ENCODE data around the gene BLMH. TPM values are rescaled to one million over a fixed set of nuclear protein-coding genes. Genes with fewer than 3 reads are reported as not detected.
A peak's percentile ranks its signal among the peaks of the same experiment; 100 is the strongest.

BLMH gene
- polyA plus RNA-seq, 1 experiment: 10.7 TPM

DNA sequence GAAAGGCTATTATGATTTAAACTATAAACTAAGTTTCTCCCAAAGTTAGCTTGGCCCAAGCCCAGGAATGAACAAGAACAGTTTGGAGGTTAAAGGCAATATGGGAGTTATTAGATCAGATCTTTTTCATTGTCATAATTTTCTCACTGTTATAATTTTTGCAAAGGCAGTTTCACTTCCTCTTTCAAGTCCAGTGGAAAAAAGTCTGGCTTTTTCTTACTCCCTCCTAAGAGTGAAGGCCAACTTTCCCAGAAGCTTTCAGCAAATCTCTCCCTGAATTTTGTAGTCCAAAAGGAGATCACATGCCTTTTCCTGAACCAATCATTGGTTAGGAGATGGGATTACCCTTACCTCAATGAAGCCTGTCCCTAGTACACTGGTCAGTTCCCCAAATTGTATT, 9.1 kb upstream of the BLMH start:
- Histone ChIP-seq H3K4me3 (ENCODE audit: low read depth, low read length) (no peak overlapping the region), H3K36me3 (ENCODE audit: control insufficient read depth, insufficient read depth, low read length) (no peaks in the 10 kb centered on the region), H3K27me3 (ENCODE audit: control insufficient read depth, insufficient read depth, low read length) (no peaks in the 10 kb centered on the region)
- ChIA-PET CTCF (interaction anchor here (1.6 kb wide), 1 partner anchor 26 kb away, joined by 3 read pairs; no protein-coding TSS in a partner anchor), POLR2A (interaction anchor here (0.6 kb wide), 1 partner anchor 1007 kb away, joined by 3 read pairs; the partner anchor contains the start of gene NUFIP2)
- TF ChIP-seq, protein P1, sequence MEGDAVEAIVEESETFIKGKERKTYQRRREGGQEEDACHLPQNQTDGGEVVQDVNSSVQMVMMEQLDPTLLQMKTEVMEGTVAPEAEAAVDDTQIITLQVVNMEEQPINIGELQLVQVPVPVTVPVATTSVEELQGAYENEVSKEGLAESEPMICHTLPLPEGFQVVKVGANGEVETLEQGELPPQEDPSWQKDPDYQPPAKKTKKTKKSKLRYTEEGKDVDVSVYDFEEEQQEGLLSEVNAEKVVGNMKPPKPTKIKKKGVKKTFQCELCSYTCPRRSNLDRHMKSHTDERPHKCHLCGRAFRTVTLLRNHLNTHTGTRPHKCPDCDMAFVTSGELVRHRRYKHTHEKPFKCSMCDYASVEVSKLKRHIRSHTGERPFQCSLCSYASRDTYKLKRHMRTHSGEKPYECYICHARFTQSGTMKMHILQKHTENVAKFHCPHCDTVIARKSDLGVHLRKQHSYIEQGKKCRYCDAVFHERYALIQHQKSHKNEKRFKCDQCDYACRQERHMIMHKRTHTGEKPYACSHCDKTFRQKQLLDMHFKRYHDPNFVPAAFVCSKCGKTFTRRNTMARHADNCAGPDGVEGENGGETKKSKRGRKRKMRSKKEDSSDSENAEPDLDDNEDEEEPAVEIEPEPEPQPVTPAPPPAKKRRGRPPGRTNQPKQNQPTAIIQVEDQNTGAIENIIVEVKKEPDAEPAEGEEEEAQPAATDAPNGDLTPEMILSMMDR (IDR thresholded peaks at IDR 0.05; ENCODE audit: insufficient read depth, low read depth, low read length): no peak
- DNase-seq (ENCODE audit: low read depth): no peak

DNA sequence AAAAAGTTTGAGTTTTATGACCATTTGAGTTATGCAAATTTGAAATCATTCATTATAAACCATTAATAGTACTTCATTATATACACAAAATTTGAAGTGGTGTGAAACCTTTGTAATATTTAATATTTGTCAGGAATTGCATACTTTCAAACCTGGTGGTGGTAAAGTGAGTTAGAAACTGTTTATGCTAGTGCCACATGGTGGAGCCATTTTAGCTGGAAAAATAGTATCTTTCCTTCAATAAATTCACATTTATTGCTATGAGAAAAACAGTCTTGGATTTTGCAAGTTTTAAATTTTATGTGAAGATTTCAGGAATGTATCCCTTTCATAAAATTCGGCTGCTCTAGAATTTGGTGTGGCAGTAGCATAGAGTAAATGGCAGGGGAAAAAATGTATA, 7.3 kb upstream of the BLMH start:
- TF ChIP-seq, protein P1 (IDR thresholded peaks at IDR 0.05; ENCODE audit: insufficient read depth, low read depth, low read length): peak; percentile 39
- POLR2A ChIA-PET: no interaction called here
- CTCF ChIA-PET: interaction anchor here (1.6 kb wide), 1 partner anchor 27 kb away, joined by 3 read pairs; no protein-coding TSS in a partner anchor
- H3K27me3 ChIP-seq (ENCODE audit: control insufficient read depth, insufficient read depth, low read length): no peaks in the 10 kb centered on the region
- no peak overlapping the region for H3K4me3 ChIP-seq (ENCODE audit: low read depth, low read length)
- H3K36me3 ChIP-seq (ENCODE audit: control insufficient read depth, insufficient read depth, low read length): no peaks in the 10 kb centered on the region
- DNase-seq (ENCODE audit: low read depth): no peak

DNA sequence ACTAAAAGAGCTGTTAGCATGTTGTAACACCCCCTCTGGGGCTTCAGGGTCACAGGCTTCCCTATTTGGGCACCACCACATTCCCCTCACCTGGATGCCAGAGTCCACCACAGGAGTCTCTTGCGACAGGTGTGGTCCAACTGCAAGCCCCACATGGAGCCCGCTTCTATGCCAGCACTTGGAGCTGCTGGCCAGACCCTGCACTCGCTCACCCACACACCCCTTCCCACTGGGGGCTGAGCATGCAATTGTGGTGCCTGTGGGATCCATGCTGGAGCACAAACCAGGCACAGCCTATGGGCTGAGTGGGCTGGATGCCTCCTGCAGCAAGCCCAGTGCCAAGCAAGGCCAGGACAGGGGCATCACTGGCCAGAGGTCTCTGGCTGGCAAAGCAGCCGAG, 6.0 kb upstream of the BLMH start:
- POLR2A ChIA-PET: no interaction called here
- H3K36me3 ChIP-seq (ENCODE audit: control insufficient read depth, insufficient read depth, low read length): no peaks in the 10 kb centered on the region
- no peaks in the 10 kb centered on the region for H3K27me3 ChIP-seq (ENCODE audit: control insufficient read depth, insufficient read depth, low read length)
- CTCF ChIA-PET: interaction anchor here (0.8 kb wide), 1 partner anchor 39 kb away, joined by 3 read pairs; no protein-coding TSS in a partner anchor
- H3K4me3 ChIP-seq (ENCODE audit: low read depth, low read length): no peak overlapping the region
- TF ChIP-seq, protein P1 (IDR thresholded peaks at IDR 0.05; ENCODE audit: insufficient read depth, low read depth, low read length): no peak
- no peak for DNase-seq (ENCODE audit: low read depth)

DNA sequence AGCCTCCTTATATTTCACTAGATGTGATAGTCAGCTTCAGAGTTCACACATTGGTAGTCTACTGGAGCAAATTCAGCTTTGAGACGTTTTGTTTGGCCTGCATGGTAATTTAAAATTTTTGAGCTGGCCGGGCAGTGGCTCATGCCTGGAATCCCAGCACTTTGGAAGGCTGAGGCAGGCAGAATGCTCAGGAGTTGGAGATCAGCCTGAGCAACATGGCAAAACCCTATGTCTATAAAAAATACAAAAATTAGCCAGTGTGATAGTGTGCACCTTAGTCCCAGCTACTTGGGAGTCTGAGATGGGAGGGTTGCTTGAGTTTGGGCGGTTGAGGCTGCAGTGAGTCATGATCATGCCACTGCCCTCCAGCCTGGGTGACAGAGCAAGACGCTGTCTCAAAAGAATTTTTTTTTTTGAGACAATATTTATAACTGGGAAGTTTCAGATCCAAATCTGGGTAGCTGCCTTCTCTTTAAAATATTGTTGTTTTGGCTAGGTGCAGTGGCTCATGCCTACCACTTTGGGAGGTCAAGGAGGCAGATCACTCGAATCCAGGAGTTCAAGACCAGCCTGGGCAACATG, 4.8 kb upstream of the BLMH start:
- DNase-seq (ENCODE audit: low read depth): no peak
- no peak overlapping the region for H3K4me3 ChIP-seq (ENCODE audit: low read depth, low read length)
- no peaks in the 10 kb centered on the region for H3K36me3 ChIP-seq (ENCODE audit: control insufficient read depth, insufficient read depth, low read length)
- TF ChIP-seq, protein P1 (IDR thresholded peaks at IDR 0.05; ENCODE audit: insufficient read depth, low read depth, low read length): no peak
- CTCF ChIA-PET: interaction anchor here (0.7 to 1.3 kb wide), 4 partner anchors 10 to 192 kb away, joined by 3 read pairs; no protein-coding TSS in a partner anchor
- POLR2A ChIA-PET: no interaction called here
- H3K27me3 ChIP-seq (ENCODE audit: control insufficient read depth, insufficient read depth, low read length): no peaks in the 10 kb centered on the region

DNA sequence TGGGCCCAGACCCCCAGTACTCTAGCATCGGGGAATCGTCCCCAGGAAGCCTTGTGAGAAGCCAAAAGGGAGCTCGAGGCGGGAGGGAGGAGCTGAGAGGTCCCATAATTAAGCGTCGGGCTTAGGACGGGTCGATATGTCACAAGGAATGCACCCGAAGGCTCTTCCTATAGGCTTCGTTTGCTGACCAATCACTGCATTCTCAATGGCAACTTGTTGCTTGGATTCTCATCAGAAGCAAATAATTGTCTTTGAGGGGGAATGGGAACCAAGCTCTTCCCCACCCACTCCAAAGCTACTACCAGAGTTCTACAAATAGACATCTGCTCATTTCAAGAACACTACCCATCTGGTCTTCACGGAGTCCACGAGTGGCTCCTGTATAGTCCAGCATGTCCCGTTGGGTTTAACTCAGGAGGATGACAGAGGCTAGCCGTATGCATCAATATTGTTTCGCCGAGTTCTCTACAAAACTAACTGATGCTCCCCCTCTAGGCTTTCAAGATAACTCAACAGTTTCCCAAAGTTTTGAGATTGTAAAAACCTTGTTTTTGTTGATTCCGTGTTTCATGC, 628 bp upstream of the BLMH start:
- Histone ChIP-seq H3K36me3 (ENCODE audit: control insufficient read depth, insufficient read depth, low read length) (no peaks in the 10 kb centered on the region), H3K4me3 (ENCODE audit: low read depth, low read length) (peak overlapping the region; percentile 62), H3K27me3 (ENCODE audit: control insufficient read depth, insufficient read depth, low read length) (no peaks in the 10 kb centered on the region)
- ChIA-PET CTCF (interaction anchor here (1.1 to 1.5 kb wide), 3 partner anchors 48 to 187 kb away, joined by 3 to 11 read pairs (median 6); no protein-coding TSS in a partner anchor), POLR2A (interaction anchor here (0.7 kb wide), 1 partner anchor 794 kb away, joined by 4 read pairs; no protein-coding TSS in a partner anchor)
- DNase-seq (ENCODE audit: low read depth): peak; percentile 4
- TF ChIP-seq, protein P1 (IDR thresholded peaks at IDR 0.05; ENCODE audit: insufficient read depth, low read depth, low read length): no peak
